Astrocyte of the cerebellum (primary cell): ENCODE results near the gene CDC42.

Experiments used
- DNase-seq: peaks from one replicate; pipeline ENCODE4 v3.0.0-alpha.2; 2011; ENCODE audit warnings: low read depth
- H3K4me3 ChIP-seq: 2 replicates; pipeline ENCODE4 v1.5.1; 2011; ENCODE audit warnings: mild to moderate bottlenecking, low read depth, low read length, moderate library complexity
- CTCF ChIP-seq: IDR thresholded peaks from 2 replicates; pipeline ENCODE4 v1.5.1; 2012; ENCODE audit warnings: low read length, low read depth, moderate library complexity, mild to moderate bottlenecking; ENCODE audit errors: missing control alignments
- in situ Hi-C: cut with HindIII; loops from 2 replicates; pipeline ENCODE4 v1.10.0; 2017; ENCODE audit warnings: low sequenced_read_pairs

Gene CDC42

DNA sequence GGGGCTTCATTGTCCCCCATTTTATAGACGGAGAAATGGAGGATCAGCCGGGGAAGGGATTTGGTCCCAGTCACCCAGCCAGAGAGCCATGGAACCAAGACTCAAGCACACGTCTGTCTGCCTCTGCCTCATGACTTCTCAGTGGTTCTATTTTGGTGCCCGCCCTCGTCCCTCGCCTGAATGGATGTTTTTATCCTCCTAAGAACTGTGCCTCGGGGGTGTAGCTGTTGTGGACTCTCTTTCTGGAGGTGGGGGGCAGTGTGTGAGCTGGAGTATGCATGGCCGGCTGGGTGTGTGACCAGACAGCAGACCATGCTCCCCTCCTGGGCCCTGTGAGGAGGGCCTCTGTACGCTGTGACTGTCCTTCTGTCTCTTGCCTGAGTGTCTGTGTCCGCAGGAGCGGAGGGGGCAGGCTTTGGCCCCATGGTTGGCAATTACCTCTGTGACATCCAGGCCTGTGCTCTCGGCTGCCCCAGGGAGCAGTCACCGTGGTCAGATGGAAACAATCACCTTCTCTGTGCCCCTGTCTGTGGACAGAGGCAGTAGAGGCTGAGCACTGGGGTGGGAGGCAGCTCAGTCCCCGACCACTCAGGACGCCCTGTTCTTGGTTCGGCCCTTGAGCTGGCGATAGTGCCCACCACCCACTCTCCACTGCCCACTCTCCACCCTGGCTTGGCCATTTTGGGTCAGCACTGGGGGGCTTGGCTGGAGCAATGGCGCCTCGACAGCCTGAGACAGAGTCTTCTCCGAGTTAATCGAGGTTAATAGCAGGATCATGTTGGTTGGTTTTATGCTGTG, 70.0 kb downstream of the CDC42 start:
- DNase-seq, result no peak
- in situ Hi-C loops, result loop anchor here (25.0 kb wide), 1 partner anchor 265 kb away; no protein-coding TSS in a partner anchor
- H3K4me3 ChIP-seq, result no peak overlapping the region
- no peak for TF ChIP-seq CTCF

DNA sequence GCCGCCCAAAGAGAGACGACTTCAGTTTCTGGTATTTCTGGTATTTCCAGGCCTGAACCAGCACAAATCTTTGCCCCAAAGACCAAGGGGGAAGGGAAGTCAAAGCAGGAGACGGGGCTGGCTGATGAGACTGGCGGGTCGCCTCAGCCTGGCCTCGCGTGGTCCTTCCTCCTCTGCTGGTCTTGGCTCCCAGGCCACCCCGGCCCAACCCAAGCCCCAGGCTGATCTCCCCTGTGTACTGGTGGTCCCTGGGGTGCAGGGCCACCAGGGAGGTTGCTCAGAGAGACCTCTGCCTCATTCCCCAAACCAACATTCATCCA, 70.5 kb downstream of the CDC42 start:
- no peak for TF ChIP-seq CTCF
- in situ Hi-C loops, result loop anchor here (25.0 kb wide), 1 partner anchor 264 kb away; no protein-coding TSS in a partner anchor
- DNase-seq, result no peak
- H3K4me3 ChIP-seq, result no peak overlapping the region

DNA sequence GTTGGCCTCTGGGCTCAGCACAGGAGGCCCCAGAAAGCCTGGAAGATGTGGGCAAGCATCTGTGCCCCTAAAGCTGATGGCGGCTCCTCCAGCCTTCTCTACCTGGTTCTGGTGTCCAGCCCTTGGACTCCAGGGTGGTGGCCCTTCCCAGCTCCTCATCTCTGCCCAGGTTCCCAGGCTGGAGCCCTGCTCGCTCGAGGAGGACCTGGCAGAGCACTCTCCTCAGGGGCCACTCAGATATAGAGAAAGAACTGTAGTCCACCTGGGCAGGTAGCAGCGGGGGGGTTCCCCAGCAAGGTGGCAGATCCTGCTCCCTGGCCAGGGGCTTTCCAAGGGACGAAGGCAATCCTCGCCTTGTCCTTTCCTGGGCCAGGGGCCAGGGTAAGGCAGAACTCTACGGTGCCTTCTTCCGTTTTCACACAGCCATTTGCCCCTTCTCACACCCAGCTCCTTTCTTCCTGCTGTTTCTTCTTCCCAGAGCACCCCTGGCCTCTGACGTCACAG, 71.4 kb downstream of the CDC42 start:
- no peak for DNase-seq
- no peak for TF ChIP-seq CTCF
- H3K4me3 ChIP-seq, result no peak overlapping the region
- in situ Hi-C loops, result loop anchor here (25.0 kb wide), 1 partner anchor 263 kb away; no protein-coding TSS in a partner anchor

DNA sequence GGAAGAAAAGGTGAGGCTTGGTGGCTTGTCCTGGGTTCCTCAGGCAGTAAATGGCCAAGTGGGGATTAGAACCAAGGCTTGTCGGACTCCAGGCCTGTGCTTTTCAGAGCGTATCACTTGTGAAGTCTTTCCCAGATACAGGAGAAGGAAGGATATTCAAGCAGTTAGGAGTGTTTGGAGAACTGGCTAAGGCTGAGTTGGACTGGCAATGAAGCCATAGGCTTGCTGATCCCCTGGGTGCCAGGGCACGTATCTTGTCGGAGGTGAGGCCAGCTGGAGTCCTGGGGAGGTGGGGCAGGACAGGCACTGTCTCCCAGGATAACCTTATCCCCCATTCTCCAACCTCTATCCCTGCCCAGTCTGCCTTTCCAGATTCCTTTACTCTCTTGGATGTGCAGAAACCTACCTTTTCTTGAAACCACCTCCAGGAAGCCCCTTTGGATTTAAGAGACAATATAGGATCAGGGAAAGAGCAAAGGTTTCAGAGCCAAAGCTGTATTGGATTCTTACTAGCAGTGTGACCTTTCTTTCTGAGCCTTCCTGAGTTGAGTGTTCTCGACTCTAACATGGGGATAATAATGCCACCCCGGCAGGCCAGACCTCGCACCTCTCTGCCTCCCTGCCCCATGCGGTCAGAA, 72.2 kb downstream of the CDC42 start:
- in situ Hi-C loops, result loop anchor here (25.0 kb wide), 1 partner anchor 263 kb away; no protein-coding TSS in a partner anchor
- H3K4me3 ChIP-seq, result no peak overlapping the region
- no peak for DNase-seq
- TF ChIP-seq CTCF, result no peak

- TF ChIP-seq CTCF, result no peak
- no peak overlapping the region for H3K4me3 ChIP-seq
- no peak for DNase-seq
- in situ Hi-C loops, result no loop called here
These were observed 74.0 kb downstream of the CDC42 start for GRCh38 chr1:22126531-22126930.

DNA sequence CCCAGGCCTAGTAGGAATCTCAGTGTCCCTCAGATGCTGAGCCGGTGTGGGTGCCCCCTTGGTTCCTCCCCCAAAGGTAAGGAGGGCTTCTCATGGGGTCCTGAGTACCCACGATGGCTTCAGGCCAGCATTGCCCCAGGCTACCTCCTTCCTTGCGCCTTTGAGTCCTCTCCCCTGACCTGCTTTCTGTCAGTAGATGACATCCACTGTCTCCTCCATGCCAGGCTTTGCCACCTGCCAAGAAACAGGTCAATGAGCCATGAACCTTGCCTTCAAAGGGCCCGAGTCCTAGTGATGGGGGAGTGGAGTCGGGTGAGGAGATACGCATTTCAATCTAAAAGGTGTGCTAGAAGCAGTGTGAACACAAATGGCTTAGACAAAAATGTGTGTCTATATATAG, 74.7 kb downstream of the CDC42 start:
- H3K4me3 ChIP-seq, result no peak overlapping the region
- DNase-seq, result no peak
- no peak for TF ChIP-seq CTCF
- in situ Hi-C loops, result no loop called here
